ENCODE data around the gene TMEM156. TPM values are rescaled to one million over a fixed set of nuclear protein-coding genes. Genes with fewer than 3 reads are reported as not detected.

TMEM156 gene
- total RNA-seq, 1 donor, result not detected

GRCh38 chr4:38950159-38950558 is 82.0 kb downstream of the TMEM156 start:
- H3K36me3 ChIP-seq (ENCODE audit: insufficient read depth, low read length), result peaks cover 5% of the 10 kb centered on the region
- DNase-seq (ENCODE audit: insufficient read length, low spot score, missing footprints), result no peak
- TF ChIP-seq CTCF (IDR thresholded peaks at IDR 0.05; ENCODE audit: extremely low read depth, low read depth, low read length), result no peak
- no peak overlapping the region for H3K27ac ChIP-seq (ENCODE audit: low read depth, low read length)
- no peaks in the 10 kb centered on the region for H3K27me3 ChIP-seq (ENCODE audit: insufficient read depth, low read length)
- peaks cover 28% of the 10 kb centered on the region for H3K4me1 ChIP-seq (ENCODE audit: insufficient read depth, low read length)
- H2AFZ ChIP-seq (ENCODE audit: low read length), result no peak overlapping the region
- H3K9me3 ChIP-seq (ENCODE audit: low read depth, low read length), result no peaks in the 10 kb centered on the region
- no peak overlapping the region for H3K4me2 ChIP-seq (ENCODE audit: insufficient read depth, low read length)
- no peak overlapping the region for H3K4me3 ChIP-seq (ENCODE audit: insufficient read depth, low read length)
- no peaks in the 10 kb centered on the region for H4K20me1 ChIP-seq (ENCODE audit: insufficient read depth, low read length)
- H3K79me2 ChIP-seq (ENCODE audit: insufficient read depth, low read length), result no peaks in the 10 kb centered on the region

GRCh38 chr4:38949411-38950051 is 82.7 kb downstream of the TMEM156 start:
- no peak overlapping the region for H2AFZ ChIP-seq (ENCODE audit: low read length)
- TF ChIP-seq CTCF (IDR thresholded peaks at IDR 0.05; ENCODE audit: extremely low read depth, low read depth, low read length), result no peak
- no peaks in the 10 kb centered on the region for H3K9me3 ChIP-seq (ENCODE audit: low read depth, low read length)
- H3K4me2 ChIP-seq (ENCODE audit: insufficient read depth, low read length), result peak overlapping the region; percentile 19
- H3K79me2 ChIP-seq (ENCODE audit: insufficient read depth, low read length), result no peaks in the 10 kb centered on the region
- H3K4me1 ChIP-seq (ENCODE audit: insufficient read depth, low read length), result peaks cover 28% of the 10 kb centered on the region
- no peaks in the 10 kb centered on the region for H3K27me3 ChIP-seq (ENCODE audit: insufficient read depth, low read length)
- no peak for DNase-seq (ENCODE audit: insufficient read length, low spot score, missing footprints)
- no peak overlapping the region for H3K4me3 ChIP-seq (ENCODE audit: insufficient read depth, low read length)
- H3K36me3 ChIP-seq (ENCODE audit: insufficient read depth, low read length), result peaks cover 11% of the 10 kb centered on the region
- H3K27ac ChIP-seq (ENCODE audit: low read depth, low read length), result peak overlapping the region; percentile 37
- H4K20me1 ChIP-seq (ENCODE audit: insufficient read depth, low read length), result no peaks in the 10 kb centered on the region

GRCh38 chr4:38948551-38948950 is 83.7 kb downstream of the TMEM156 start:
- Histone ChIP-seq H3K27me3 (ENCODE audit: insufficient read depth, low read length) (no peaks in the 10 kb centered on the region), H3K9me3 (ENCODE audit: low read depth, low read length) (no peaks in the 10 kb centered on the region), H3K4me3 (ENCODE audit: insufficient read depth, low read length) (no peak overlapping the region), H3K27ac (ENCODE audit: low read depth, low read length) (peak overlapping the region; percentile 52), H3K4me2 (ENCODE audit: insufficient read depth, low read length) (peak overlapping the region; percentile 31), H3K4me1 (ENCODE audit: insufficient read depth, low read length) (peaks cover 28% of the 10 kb centered on the region), H3K79me2 (ENCODE audit: insufficient read depth, low read length) (no peaks in the 10 kb centered on the region), H3K36me3 (ENCODE audit: insufficient read depth, low read length) (peaks cover 20% of the 10 kb centered on the region), H2AFZ (ENCODE audit: low read length) (no peak overlapping the region), H4K20me1 (ENCODE audit: insufficient read depth, low read length) (no peaks in the 10 kb centered on the region)
- DNase-seq (ENCODE audit: insufficient read length, low spot score, missing footprints), result no peak
- TF ChIP-seq CTCF (IDR thresholded peaks at IDR 0.05; ENCODE audit: extremely low read depth, low read depth, low read length), result no peak

GRCh38 chr4:38946919-38947318 is 85.3 kb downstream of the TMEM156 start:
- no peak overlapping the region for H3K27ac ChIP-seq (ENCODE audit: low read depth, low read length)
- H3K4me2 ChIP-seq (ENCODE audit: insufficient read depth, low read length), result no peak overlapping the region
- peaks cover 31% of the 10 kb centered on the region for H3K4me1 ChIP-seq (ENCODE audit: insufficient read depth, low read length)
- TF ChIP-seq CTCF (IDR thresholded peaks at IDR 0.05; ENCODE audit: extremely low read depth, low read depth, low read length), result no peak
- no peak overlapping the region for H2AFZ ChIP-seq (ENCODE audit: low read length)
- H3K79me2 ChIP-seq (ENCODE audit: insufficient read depth, low read length), result no peaks in the 10 kb centered on the region
- H3K9me3 ChIP-seq (ENCODE audit: low read depth, low read length), result no peaks in the 10 kb centered on the region
- H3K36me3 ChIP-seq (ENCODE audit: insufficient read depth, low read length), result peaks cover 36% of the 10 kb centered on the region
- no peaks in the 10 kb centered on the region for H3K27me3 ChIP-seq (ENCODE audit: insufficient read depth, low read length)
- no peak for DNase-seq (ENCODE audit: insufficient read length, low spot score, missing footprints)
- no peak overlapping the region for H3K4me3 ChIP-seq (ENCODE audit: insufficient read depth, low read length)
- no peaks in the 10 kb centered on the region for H4K20me1 ChIP-seq (ENCODE audit: insufficient read depth, low read length)
